Measurements from ENCODE around the gene C1QTNF9B. TPM values are rescaled to one million over a fixed set of nuclear protein-coding genes. Genes with fewer than 3 reads are reported as not detected.

C1QTNF9B gene
- total and polyA plus RNA-seq, 2 of the 8 experiments (the other 6 are each of a cell fraction or from before 2014, with no cell fraction given) = 0.11 TPM; not detected in 1

GRCh38 chr13:23945612-23946011 lies 48.3 kb upstream of the C1QTNF9B start:
- CTCF ChIA-PET (ENCODE audit: partially characterized antibody) = interaction anchor here (2.2 kb wide), 1 partner anchor 14 kb away, joined by 17 read pairs; no protein-coding TSS in a partner anchor
- no peak overlapping the region for H2BK12ac ChIP-seq (ENCODE audit: low read depth, low read length)

More at GRCh38 chr13:23945612-23946011, 48.3 kb upstream of the C1QTNF9B start:
- POLR2A ChIA-PET (ENCODE audit: partially characterized antibody) = no interaction called here
- H3K23ac ChIP-seq (ENCODE audit: insufficient read length) = no peak overlapping the region
- H4K91ac ChIP-seq (replicated peaks; ENCODE audit: insufficient read length, low read length) = no peak overlapping the region
- H2BK15ac ChIP-seq (ENCODE audit: low read length) = no peak overlapping the region
- no peaks in the 10 kb centered on the region for H4K20me1 ChIP-seq (replicated peaks in 1 of 2; ENCODE audit: control insufficient read depth in 1 of 2, insufficient read depth in 2 of 2, low read length in 2 of 2)
- no peaks in the 10 kb centered on the region for H3K4me1 ChIP-seq (replicated peaks in 1 of 4; ENCODE audit: control insufficient read depth in 3 of 4, insufficient read depth in 4 of 4, low read length in 3 of 4)
- H2BK120ac ChIP-seq (replicated peaks; ENCODE audit: low read depth, low read length) = no peak overlapping the region
- no peaks in the 10 kb centered on the region for H3K79me2 ChIP-seq (ENCODE audit: control insufficient read depth in 1 of 2, insufficient read depth in 2 of 2, low read length in 2 of 2)
- no peaks in the 10 kb centered on the region for H3K79me1 ChIP-seq (ENCODE audit: low read depth, low read length)
- H4K5ac ChIP-seq (ENCODE audit: insufficient read length, low read depth, low read length) = no peak overlapping the region
- DNase-seq (ENCODE audit: low read depth in 1 of 2, low spot score in 2 of 2) (no peak), FAIRE-seq (no peak)
- H2BK20ac ChIP-seq (ENCODE audit: low read length) = no peak overlapping the region
- no peak overlapping the region for H3K9ac ChIP-seq (replicated peaks in 1 of 4; ENCODE audit: extremely low read depth in 1 of 4, low read depth in 3 of 4, low read length in 3 of 4)
- no peak overlapping the region for H3K4ac ChIP-seq (replicated peaks; ENCODE audit: insufficient read length, low read depth, low read length)
- no peaks in the 10 kb centered on the region; a peak in 1 of 4 replicates for H3K9me3 ChIP-seq (ENCODE audit: insufficient read depth in 2 of 2, low read depth in 1 of 2, low read length in 1 of 2)
- no peak overlapping the region for H3K18ac ChIP-seq (ENCODE audit: extremely low read depth, low read length)
- H3K4me3 ChIP-seq (ENCODE audit: extremely low read depth in 1 of 4, insufficient read depth in 2 of 4, low read depth in 3 of 4, low read length in 4 of 4) = no peak overlapping the region
- H2AFZ ChIP-seq (ENCODE audit: low read length) = no peak overlapping the region
- no peak overlapping the region for H4K8ac ChIP-seq (ENCODE audit: extremely low read depth, insufficient read depth, low read length)
- H3K23me2 ChIP-seq (ENCODE audit: low read depth, low read length) = no peaks in the 10 kb centered on the region
- no peak for TF ChIP-seq CTBP2 (IDR thresholded peaks at IDR 0.05; ENCODE audit: borderline replicate concordance, insufficient read depth, insufficient read length, low read length)
- TF ChIP-seq NANOG (IDR thresholded peaks at IDR 0.05; ENCODE audit: insufficient read depth, low read depth, low read length, poor library complexity, severe bottlenecking) = no peak
- H3K27me3 ChIP-seq (replicated peaks in 1 of 4; ENCODE audit: control insufficient read depth in 3 of 4, extremely low read depth in 1 of 4, insufficient read depth in 3 of 4, low read length in 3 of 4) = no peaks in the 10 kb centered on the region
- H2AK5ac ChIP-seq (ENCODE audit: low read depth, low read length) = no peak overlapping the region
- no peak overlapping the region for H3K14ac ChIP-seq (ENCODE audit: insufficient read length)
- H3K36me3 ChIP-seq (ENCODE audit: control insufficient read depth in 2 of 4, insufficient read depth in 4 of 4, low read length in 3 of 4) = no peaks in the 10 kb centered on the region
- no peak overlapping the region for H3K27ac ChIP-seq (ENCODE audit: low read depth, low read length)
- H2BK5ac ChIP-seq (ENCODE audit: low read depth, low read length) = no peak overlapping the region
- WGBS, 2 experiments (ENCODE audit: extremely low coverage in 1 of 2, insufficient coverage in 1 of 2, insufficient read length in 1 of 2, insufficient replicate concordance in 2 of 2, low coverage in 1 of 2, low lambda C conversion rate in 2 of 2, missing lambda C conversion rate in 1 of 2) = 98% methylated on average over 10 of the region's 28 CpGs; no CpG with 5 or more reads in 1 of the 2 experiments
- H3K4me2 ChIP-seq (ENCODE audit: insufficient read depth in 1 of 2, low read depth in 2 of 2, low read length in 2 of 2) = no peak overlapping the region
- no peak overlapping the region for H3K56ac ChIP-seq (replicated peaks; ENCODE audit: insufficient read length, low read depth, low read length)
